CD4-positive, alpha-beta T cell treated with Interleukin-4 for 1 hour (primary cell): ENCODE measurements around the gene LMO7.

Experiments
- DNase-seq, 2 donors: peaks; one replicate each; pipeline ENCODE4 v3.0.0-alpha.2; 2020 to 2022

LMO7 gene

GRCh38 chr13:75907044-75907443, 270.9 kb downstream of the LMO7 start:
- no peak for DNase-seq

- no peak for DNase-seq
Measured at GRCh38 chr13:75908141-75908540, 272.0 kb downstream of the LMO7 start.
